Neural cell (in vitro differentiated cells): ENCODE data around the gene RPL38. TPM values are rescaled to one million over a fixed set of nuclear protein-coding genes. Genes with fewer than 3 reads are reported as not detected.

Source experiments
- H2AFZ ChIP-seq: fragments of 200-600, 300-800 bp; sonication (generic), shearing (Covaris generic); 2 replicates; pipeline ENCODE4 v1.6.0; 2014; ENCODE audit warnings: low read depth, mild to moderate bottlenecking, antibody characterized with exemption, low read length, moderate library complexity
- H3F3A ChIP-seq: fragments of 200-600 bp; shearing (Covaris generic); 2 replicates; pipeline ENCODE4 v1.6.1; 2016; ENCODE audit warnings: mild to moderate bottlenecking, moderate library complexity, mixed read lengths, antibody characterized with exemption, low read length; ENCODE audit not compliant: insufficient read depth, poor library complexity, severe bottlenecking
- H3K27ac ChIP-seq: fragments of 200-600, 300-800 bp; sonication (generic), shearing (Covaris generic); 2 replicates; pipeline ENCODE4 v1.5.1; 2014; ENCODE audit warnings: mild to moderate bottlenecking, low read length, moderate library complexity
- H3K27me3 ChIP-seq: fragments of 300-800, 200-600 bp; sonication (generic), shearing (Covaris generic); 2 replicates; pipeline ENCODE4 v1.6.0; 2014; ENCODE audit warnings: mild to moderate bottlenecking, low read depth, low read length, moderate library complexity; ENCODE audit not compliant: insufficient read depth
- H3K36me3 ChIP-seq: fragments of 300-800, 200-600 bp; sonication (generic), shearing (Covaris generic); 2 replicates; pipeline ENCODE4 v1.5.1; 2014; ENCODE audit warnings: mild to moderate bottlenecking, antibody characterized with exemption, low read length, moderate library complexity; ENCODE audit not compliant: insufficient read depth
- H3K4me2 ChIP-seq: fragments of 300-800, 200-600 bp; sonication (generic), shearing (Covaris generic); 2 replicates; pipeline ENCODE4 v1.6.0; 2014; ENCODE audit warnings: mild to moderate bottlenecking, low read length
- H3K4me3 ChIP-seq: fragments of 300-800, 200-600 bp; sonication (generic), shearing (Covaris generic); 2 replicates; pipeline ENCODE4 v1.5.1; 2014; ENCODE audit warnings: mild to moderate bottlenecking, low read length, moderate library complexity
- H3K79me2 ChIP-seq: fragments of 200-600 bp; shearing (Covaris generic); replicated peaks from 2 replicates; pipeline ENCODE4 v1.6.0; 2014; ENCODE audit warnings: mild to moderate bottlenecking, low read length, moderate library complexity; ENCODE audit not compliant: insufficient read depth
- H3K9ac ChIP-seq: fragments of 300-800, 200-600 bp; sonication (generic), shearing (Covaris generic); 2 replicates; pipeline ENCODE4 v1.6.1; 2016; ENCODE audit warnings: mild to moderate bottlenecking, low read length, mixed read lengths
- H3K9me2 ChIP-seq: fragments of 200-600 bp; shearing (Covaris generic); 2 replicates; pipeline ENCODE4 v1.6.1; 2016; ENCODE audit warnings: mild to moderate bottlenecking, low read length, mixed read lengths; ENCODE audit not compliant: insufficient read depth
- H3K9me3 ChIP-seq: fragments of 200-600, 300-800 bp; sonication (generic), shearing (Covaris generic); 2 replicates; pipeline ENCODE4 v1.6.1; 2016; ENCODE audit warnings: mild to moderate bottlenecking, mixed run types, low read length, moderate library complexity, mixed read lengths
- H4K20me1 ChIP-seq: fragments of 200-600 bp; shearing (Covaris generic); 2 replicates; pipeline ENCODE4 v1.6.1; 2016; ENCODE audit warnings: mild to moderate bottlenecking, mixed run types; ENCODE audit not compliant: insufficient read depth
- EP300 ChIP-seq: fragments of 450-650 bp; conservative IDR thresholded peaks from 2 replicates; pipeline ENCODE4 v1.6.1; 2014; ENCODE audit warnings: antibody characterized with exemption, mild to moderate bottlenecking, moderate library complexity; ENCODE audit not compliant: poor library complexity, severe bottlenecking
- EZH2 ChIP-seq: fragments of 200-600, 300-800 bp; shearing (Covaris generic), sonication (generic); IDR thresholded peaks from 2 replicates; pipeline ENCODE4 v1.6.1; 2014; ENCODE audit warnings: antibody characterized with exemption, low read length, borderline replicate concordance, mild to moderate bottlenecking; ENCODE audit not compliant: insufficient read depth, poor library complexity, severe bottlenecking
- MXI1 ChIP-seq: fragments of 450-650 bp; conservative IDR thresholded peaks from 2 replicates; pipeline ENCODE4 v1.6.1; 2014; ENCODE audit warnings: antibody characterized with exemption, mild to moderate bottlenecking; ENCODE audit not compliant: poor library complexity, severe bottlenecking
- POLR2AphosphoS5 ChIP-seq: IDR thresholded peaks from 2 replicates; pipeline ENCODE4 v1.6.1; 2012
- RAD21 ChIP-seq: fragments of 450-650 bp; conservative IDR thresholded peaks from 2 replicates; pipeline ENCODE4 v1.6.1; 2014; ENCODE audit warnings: antibody characterized with exemption, mild to moderate bottlenecking, moderate library complexity
- SMC3 ChIP-seq: fragments of 450-650 bp; conservative IDR thresholded peaks from 2 replicates; pipeline ENCODE4 v1.6.1; 2014; ENCODE audit warnings: antibody characterized with exemption, mild to moderate bottlenecking, moderate library complexity; ENCODE audit not compliant: poor library complexity
- TAF1 ChIP-seq: IDR thresholded peaks from 2 replicates; pipeline ENCODE4 v1.6.1; 2012; ENCODE audit warnings: low read depth
- polyA plus RNA-seq: library from polyadenylated mRNA; depleted of rRNA; stranded (reverse); fragments of >200 nt; gene quantifications from 2 replicates; pipeline ENCODE4 v1.2.3, GENCODE V29; 2014
- TF ChIP-seq, protein P1 (sequence below): IDR thresholded peaks from 2 replicates; pipeline ENCODE4 v1.6.1; 2012; ENCODE audit warnings: borderline replicate concordance
- TF ChIP-seq, protein P2 (sequence below): fragments of 450-650 bp; IDR thresholded peaks from 2 replicates; pipeline ENCODE4 v1.5.1; 2014; ENCODE audit warnings: antibody characterized with exemption, mild to moderate bottlenecking, moderate library complexity; ENCODE audit not compliant: poor library complexity, severe bottlenecking

RPL38 gene
- polyA plus RNA-seq, 1 donor from 2014 or later = 378 TPM

DNA sequence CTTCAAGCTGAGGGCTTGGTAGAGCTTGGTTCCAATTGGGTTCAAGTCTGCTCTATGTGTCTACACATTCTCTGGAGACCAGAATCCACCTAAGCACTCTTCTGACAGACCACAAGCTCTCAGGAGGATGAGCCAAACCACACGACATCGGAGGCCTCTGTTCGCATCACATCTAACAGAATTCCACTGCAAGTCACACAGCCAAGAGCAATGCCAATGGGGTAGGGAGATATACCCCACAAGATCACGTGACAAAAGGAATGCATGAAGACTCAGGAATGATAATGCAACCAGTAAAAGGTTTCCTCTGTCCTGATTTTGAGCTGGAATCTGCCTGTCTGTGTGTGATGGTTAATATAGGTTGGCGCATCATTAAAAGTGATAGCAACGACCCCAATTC lies 46.6 kb upstream of the RPL38 start:
- H4K20me1 ChIP-seq = no peaks in the 10 kb centered on the region
- no peak overlapping the region for H2AFZ ChIP-seq
- no peaks in the 10 kb centered on the region for H3K27me3 ChIP-seq
- H3F3A ChIP-seq = no peaks in the 10 kb centered on the region
- H3K9me2 ChIP-seq = no peaks in the 10 kb centered on the region
- H3K36me3 ChIP-seq = no peaks in the 10 kb centered on the region
- no peak overlapping the region for H3K27ac ChIP-seq
- no peak for TF ChIP-seq EZH2
- TF ChIP-seq SMC3 = no peak
- no peak for TF ChIP-seq POLR2AphosphoS5
- no peak for TF ChIP-seq MXI1
- no peak for TF ChIP-seq TAF1
- TF ChIP-seq, protein P1, sequence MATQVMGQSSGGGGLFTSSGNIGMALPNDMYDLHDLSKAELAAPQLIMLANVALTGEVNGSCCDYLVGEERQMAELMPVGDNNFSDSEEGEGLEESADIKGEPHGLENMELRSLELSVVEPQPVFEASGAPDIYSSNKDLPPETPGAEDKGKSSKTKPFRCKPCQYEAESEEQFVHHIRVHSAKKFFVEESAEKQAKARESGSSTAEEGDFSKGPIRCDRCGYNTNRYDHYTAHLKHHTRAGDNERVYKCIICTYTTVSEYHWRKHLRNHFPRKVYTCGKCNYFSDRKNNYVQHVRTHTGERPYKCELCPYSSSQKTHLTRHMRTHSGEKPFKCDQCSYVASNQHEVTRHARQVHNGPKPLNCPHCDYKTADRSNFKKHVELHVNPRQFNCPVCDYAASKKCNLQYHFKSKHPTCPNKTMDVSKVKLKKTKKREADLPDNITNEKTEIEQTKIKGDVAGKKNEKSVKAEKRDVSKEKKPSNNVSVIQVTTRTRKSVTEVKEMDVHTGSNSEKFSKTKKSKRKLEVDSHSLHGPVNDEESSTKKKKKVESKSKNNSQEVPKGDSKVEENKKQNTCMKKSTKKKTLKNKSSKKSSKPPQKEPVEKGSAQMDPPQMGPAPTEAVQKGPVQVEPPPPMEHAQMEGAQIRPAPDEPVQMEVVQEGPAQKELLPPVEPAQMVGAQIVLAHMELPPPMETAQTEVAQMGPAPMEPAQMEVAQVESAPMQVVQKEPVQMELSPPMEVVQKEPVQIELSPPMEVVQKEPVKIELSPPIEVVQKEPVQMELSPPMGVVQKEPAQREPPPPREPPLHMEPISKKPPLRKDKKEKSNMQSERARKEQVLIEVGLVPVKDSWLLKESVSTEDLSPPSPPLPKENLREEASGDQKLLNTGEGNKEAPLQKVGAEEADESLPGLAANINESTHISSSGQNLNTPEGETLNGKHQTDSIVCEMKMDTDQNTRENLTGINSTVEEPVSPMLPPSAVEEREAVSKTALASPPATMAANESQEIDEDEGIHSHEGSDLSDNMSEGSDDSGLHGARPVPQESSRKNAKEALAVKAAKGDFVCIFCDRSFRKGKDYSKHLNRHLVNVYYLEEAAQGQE = no peak
- TF ChIP-seq RAD21 = no peak
- TF ChIP-seq EP300 = no peak
- TF ChIP-seq, protein P2, sequence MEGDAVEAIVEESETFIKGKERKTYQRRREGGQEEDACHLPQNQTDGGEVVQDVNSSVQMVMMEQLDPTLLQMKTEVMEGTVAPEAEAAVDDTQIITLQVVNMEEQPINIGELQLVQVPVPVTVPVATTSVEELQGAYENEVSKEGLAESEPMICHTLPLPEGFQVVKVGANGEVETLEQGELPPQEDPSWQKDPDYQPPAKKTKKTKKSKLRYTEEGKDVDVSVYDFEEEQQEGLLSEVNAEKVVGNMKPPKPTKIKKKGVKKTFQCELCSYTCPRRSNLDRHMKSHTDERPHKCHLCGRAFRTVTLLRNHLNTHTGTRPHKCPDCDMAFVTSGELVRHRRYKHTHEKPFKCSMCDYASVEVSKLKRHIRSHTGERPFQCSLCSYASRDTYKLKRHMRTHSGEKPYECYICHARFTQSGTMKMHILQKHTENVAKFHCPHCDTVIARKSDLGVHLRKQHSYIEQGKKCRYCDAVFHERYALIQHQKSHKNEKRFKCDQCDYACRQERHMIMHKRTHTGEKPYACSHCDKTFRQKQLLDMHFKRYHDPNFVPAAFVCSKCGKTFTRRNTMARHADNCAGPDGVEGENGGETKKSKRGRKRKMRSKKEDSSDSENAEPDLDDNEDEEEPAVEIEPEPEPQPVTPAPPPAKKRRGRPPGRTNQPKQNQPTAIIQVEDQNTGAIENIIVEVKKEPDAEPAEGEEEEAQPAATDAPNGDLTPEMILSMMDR = no peak
- no peak overlapping the region for H3K4me3 ChIP-seq
- no peaks in the 10 kb centered on the region for H3K79me2 ChIP-seq
- no peak overlapping the region for H3K9ac ChIP-seq
- no peaks in the 10 kb centered on the region for H3K9me3 ChIP-seq
- no peak overlapping the region for H3K4me2 ChIP-seq

DNA sequence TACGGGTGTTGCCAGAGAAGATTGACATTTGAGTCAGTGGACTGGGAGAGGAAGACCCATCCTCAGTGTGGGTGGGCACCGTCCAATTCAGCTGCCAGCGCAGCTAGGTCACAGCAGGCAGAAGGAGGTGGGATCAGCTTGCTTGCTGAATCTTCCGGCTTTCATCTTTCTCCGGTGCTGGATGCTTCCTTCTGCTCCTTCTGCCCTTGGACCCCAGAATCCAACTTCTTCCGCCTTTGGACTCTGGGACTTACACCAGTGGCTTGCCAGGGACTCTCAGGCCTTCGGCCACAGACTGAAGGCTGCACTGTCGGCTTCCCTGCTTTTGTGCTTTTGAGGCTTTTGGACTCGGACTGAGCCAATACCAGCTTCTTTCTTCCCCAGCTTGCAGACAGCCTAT lies 46.1 kb upstream of the RPL38 start:
- no peak overlapping the region for H3K27ac ChIP-seq

DNA sequence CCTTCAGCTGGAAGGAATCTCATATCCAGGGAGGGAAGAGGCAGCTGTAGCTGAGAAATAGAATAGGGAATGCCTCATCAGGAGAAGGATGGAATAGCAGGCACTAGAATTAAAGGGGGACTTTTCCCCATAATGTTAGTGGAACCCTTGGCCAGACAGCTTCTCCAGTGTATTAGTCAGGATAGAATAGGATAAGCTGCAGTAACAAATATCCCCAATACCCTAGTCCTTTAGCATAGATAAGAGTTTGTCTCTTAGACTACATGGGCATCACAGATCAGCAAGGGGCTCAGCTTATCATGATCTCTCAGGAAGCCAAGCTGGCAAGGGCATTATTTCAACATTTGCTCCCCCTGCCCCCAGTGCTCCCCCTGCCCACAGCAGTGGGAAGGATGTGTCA lies 44.7 kb upstream of the RPL38 start:
- no peaks in the 10 kb centered on the region for H3K79me2 ChIP-seq
- H3K27me3 ChIP-seq = no peaks in the 10 kb centered on the region
- TF ChIP-seq, protein P1 = no peak
- TF ChIP-seq EZH2 (no peak), EP300 (no peak), MXI1 (no peak), POLR2AphosphoS5 (no peak), RAD21 (no peak)
- no peaks in the 10 kb centered on the region for H4K20me1 ChIP-seq
- H3K4me3 ChIP-seq = no peak overlapping the region
- no peaks in the 10 kb centered on the region for H3F3A ChIP-seq
- no peak overlapping the region for H3K4me2 ChIP-seq
- no peak overlapping the region for H3K27ac ChIP-seq
- no peaks in the 10 kb centered on the region for H3K36me3 ChIP-seq
- no peaks in the 10 kb centered on the region for H3K9me3 ChIP-seq
- no peak overlapping the region for H3K9ac ChIP-seq
- H2AFZ ChIP-seq = no peak overlapping the region
- H3K9me2 ChIP-seq = no peaks in the 10 kb centered on the region

More for the DNA sequence above, 46.1 kb upstream of the RPL38 start:
- Histone ChIP-seq H4K20me1 (no peaks in the 10 kb centered on the region), H3K9me2 (no peaks in the 10 kb centered on the region), H3K79me2 (no peaks in the 10 kb centered on the region), H3F3A (no peaks in the 10 kb centered on the region), H3K27me3 (no peaks in the 10 kb centered on the region), H3K9me3 (no peaks in the 10 kb centered on the region), H3K4me2 (no peak overlapping the region), H2AFZ (no peak overlapping the region), H3K4me3 (no peak overlapping the region), H3K9ac (no peak overlapping the region), H3K36me3 (no peaks in the 10 kb centered on the region)
- TF ChIP-seq MXI1 = no peak
